Measurements from ENCODE around the gene DHX29. TPM values are rescaled to one million over a fixed set of nuclear protein-coding genes. Genes with fewer than 3 reads are reported as not detected.

DHX29 gene
- total RNA-seq, 3 donors from 2014 or later: 18.3 to 24.7 (median 18.6) TPM

- no peak for ATAC-seq
- Histone ChIP-seq H3K4me3 (no peak overlapping the region), H3K4me1 (ENCODE audit: low read depth) (no peaks in the 10 kb centered on the region), H3K9me3 (no peaks in the 10 kb centered on the region), H3K36me3 (ENCODE audit: low read depth) (peaks cover 5% of the 10 kb centered on the region)
- no peak for DNase-seq
- intact Hi-C loops (cut with DNase I, micrococcal nuclease): no loop called here
- TF ChIP-seq, protein P1, sequence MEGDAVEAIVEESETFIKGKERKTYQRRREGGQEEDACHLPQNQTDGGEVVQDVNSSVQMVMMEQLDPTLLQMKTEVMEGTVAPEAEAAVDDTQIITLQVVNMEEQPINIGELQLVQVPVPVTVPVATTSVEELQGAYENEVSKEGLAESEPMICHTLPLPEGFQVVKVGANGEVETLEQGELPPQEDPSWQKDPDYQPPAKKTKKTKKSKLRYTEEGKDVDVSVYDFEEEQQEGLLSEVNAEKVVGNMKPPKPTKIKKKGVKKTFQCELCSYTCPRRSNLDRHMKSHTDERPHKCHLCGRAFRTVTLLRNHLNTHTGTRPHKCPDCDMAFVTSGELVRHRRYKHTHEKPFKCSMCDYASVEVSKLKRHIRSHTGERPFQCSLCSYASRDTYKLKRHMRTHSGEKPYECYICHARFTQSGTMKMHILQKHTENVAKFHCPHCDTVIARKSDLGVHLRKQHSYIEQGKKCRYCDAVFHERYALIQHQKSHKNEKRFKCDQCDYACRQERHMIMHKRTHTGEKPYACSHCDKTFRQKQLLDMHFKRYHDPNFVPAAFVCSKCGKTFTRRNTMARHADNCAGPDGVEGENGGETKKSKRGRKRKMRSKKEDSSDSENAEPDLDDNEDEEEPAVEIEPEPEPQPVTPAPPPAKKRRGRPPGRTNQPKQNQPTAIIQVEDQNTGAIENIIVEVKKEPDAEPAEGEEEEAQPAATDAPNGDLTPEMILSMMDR (IDR thresholded peaks at IDR 0.05): no peak
Observed at GRCh38 chr5:55278778-55279177, 28.7 kb downstream of the DHX29 start.

GRCh38 chr5:55276771-55277170 is 30.7 kb downstream of the DHX29 start:
- Histone ChIP-seq H3K36me3 (ENCODE audit: low read depth) (peaks cover 5% of the 10 kb centered on the region), H3K4me1 (ENCODE audit: low read depth) (no peaks in the 10 kb centered on the region), H3K4me3 (no peak overlapping the region), H3K9me3 (no peaks in the 10 kb centered on the region)
- intact Hi-C loops (cut with DNase I, micrococcal nuclease): no loop called here
- ATAC-seq (no peak), DNase-seq (no peak)
- TF ChIP-seq, protein P1 (IDR thresholded peaks at IDR 0.05): no peak

DNA sequence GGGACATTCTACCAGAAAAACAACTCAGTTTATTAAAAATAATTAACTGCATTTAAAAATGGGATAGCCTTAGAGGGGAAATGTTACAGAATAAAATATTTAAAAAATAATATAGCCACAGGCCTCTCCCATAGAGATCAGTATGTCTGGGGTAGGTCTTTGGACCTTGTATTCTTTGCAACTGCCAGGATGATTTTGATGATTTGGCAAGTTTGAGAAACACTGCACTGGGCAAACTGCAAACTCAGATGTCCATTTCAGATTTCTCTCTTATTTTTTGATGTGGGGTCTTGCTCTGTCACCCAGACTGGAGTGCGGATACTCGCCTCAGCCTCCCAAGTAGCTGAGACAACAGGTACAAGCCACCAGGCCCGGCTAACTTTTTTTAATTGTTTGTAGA is 49.2 kb downstream of the DHX29 start:
- Histone ChIP-seq H3K9me3 (no peaks in the 10 kb centered on the region), H3K4me3 (no peak overlapping the region), H3K36me3 (ENCODE audit: low read depth) (no peaks in the 10 kb centered on the region), H3K4me1 (ENCODE audit: low read depth) (no peaks in the 10 kb centered on the region)
- TF ChIP-seq, protein P1 (IDR thresholded peaks at IDR 0.05): no peak
- intact Hi-C loops (cut with DNase I, micrococcal nuclease): no loop called here
- ATAC-seq: no peak
- no peak for DNase-seq

DNA sequence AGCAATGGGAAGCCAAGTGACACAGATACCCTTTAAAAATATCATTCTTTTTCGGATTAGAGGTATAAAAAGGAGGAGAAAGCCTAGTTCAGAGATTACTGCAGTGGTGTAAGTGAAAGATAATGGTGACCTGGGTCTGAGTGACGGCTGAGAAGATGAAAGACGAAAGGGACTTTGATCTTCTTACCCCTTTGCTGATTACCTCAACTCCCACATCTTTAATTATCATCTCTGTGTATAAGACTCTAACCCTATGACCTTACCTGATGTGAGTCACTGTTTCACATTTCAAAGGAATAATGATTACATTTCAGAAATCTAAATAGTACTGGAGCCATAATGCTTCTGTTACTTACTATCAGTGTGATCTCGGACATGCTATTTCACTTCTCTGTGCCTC is 52.7 kb downstream of the DHX29 start:
- no peak overlapping the region for H3K4me3 ChIP-seq
- no peaks in the 10 kb centered on the region for H3K4me1 ChIP-seq (ENCODE audit: low read depth)
- no peaks in the 10 kb centered on the region for H3K9me3 ChIP-seq
- intact Hi-C loops (cut with DNase I, micrococcal nuclease): no loop called here
- TF ChIP-seq, protein P1 (IDR thresholded peaks at IDR 0.05): no peak
- no peak for ATAC-seq
- no peaks in the 10 kb centered on the region for H3K36me3 ChIP-seq (ENCODE audit: low read depth)
- no peak for DNase-seq

- H3K4me3 ChIP-seq: no peak overlapping the region
- H3K4me1 ChIP-seq (ENCODE audit: low read depth): no peaks in the 10 kb centered on the region
- peaks cover 11% of the 10 kb centered on the region for H3K9me3 ChIP-seq
- TF ChIP-seq, protein P1 (IDR thresholded peaks at IDR 0.05): no peak
- H3K36me3 ChIP-seq (ENCODE audit: low read depth): no peaks in the 10 kb centered on the region
- DNase-seq: no peak
- ATAC-seq: no peak
- intact Hi-C loops (cut with DNase I, micrococcal nuclease): no loop called here
Observed at GRCh38 chr5:55250064-55250463, 57.4 kb downstream of the DHX29 start.

DNA sequence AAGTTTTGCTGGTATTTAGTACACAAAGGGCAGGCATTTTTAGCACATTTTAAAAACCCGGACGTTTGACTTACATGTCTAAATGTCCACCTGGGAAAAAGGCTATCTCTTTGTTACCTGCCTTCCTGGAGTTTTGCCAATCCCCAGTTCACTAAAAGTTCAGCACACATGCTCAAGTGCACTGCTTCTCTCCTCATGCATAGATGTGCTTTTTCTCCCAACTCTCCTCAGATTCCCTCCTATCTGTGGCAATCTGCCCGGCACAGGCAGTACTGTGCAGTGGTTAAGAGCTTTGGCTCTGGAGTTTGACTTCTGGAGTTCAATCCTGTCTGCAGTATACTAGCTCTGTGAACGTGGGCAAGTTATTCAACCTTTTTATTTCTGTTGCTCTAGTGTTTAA is 65.7 kb downstream of the DHX29 start:
- Histone ChIP-seq H3K9me3 (no peaks in the 10 kb centered on the region), H3K4me1 (ENCODE audit: low read depth) (no peaks in the 10 kb centered on the region), H3K36me3 (ENCODE audit: low read depth) (no peaks in the 10 kb centered on the region), H3K4me3 (no peak overlapping the region)
- TF ChIP-seq, protein P1 (IDR thresholded peaks at IDR 0.05): no peak
- ATAC-seq: no peak
- intact Hi-C loops (cut with DNase I, micrococcal nuclease): no loop called here
- DNase-seq: no peak
